ENCODE results near the gene PARD3.

PARD3 gene

DNA sequence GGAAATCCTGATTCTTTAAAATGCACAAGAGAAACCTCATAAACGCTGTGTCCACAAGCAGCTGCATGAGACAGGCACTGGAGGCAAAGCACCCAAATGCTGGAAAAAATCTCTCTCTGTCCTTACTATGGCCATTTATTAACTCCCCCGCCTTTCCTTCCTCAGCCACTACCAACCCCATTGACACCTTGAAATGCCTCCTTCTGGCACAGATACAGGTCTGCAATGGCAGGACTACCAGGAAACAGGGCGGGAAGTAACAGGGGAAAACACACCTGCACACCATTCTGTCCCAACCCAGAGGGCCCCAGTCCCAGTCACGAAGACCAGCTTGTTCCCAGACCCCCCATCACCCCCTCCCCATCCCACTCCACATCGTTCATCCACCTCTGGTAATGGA lies 224.3 kb downstream of the PARD3 start:
- H3K4me1 Mint-ChIP-seq, result no peaks in the 10 kb centered on the region
- DNase-seq (no peak), ATAC-seq (no peak)
- no peaks in the 10 kb centered on the region for H3K9me3 Mint-ChIP-seq
- H3K27me3 Mint-ChIP-seq, result no peaks in the 10 kb centered on the region
- H3K27ac Mint-ChIP-seq, result no peak overlapping the region
- H3K4me3 Mint-ChIP-seq, result no peak overlapping the region

DNA sequence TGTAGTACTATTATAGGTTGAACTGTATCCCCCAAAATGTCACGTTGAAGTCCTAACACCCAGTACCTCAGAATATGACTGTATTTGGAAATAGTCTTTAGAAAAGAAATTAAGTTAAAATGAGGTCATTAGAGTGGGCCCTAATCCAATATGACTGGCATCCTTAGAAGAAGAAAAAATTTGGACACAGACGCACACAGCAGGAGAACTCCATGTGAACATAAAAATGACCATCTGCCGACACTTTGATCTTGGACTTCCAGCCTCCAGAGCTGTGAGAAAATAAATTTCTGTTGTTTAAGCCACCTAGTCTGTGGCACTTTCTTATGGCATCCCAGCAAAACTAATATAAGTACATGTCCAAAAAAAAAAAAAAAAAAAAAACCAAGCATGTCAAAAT lies 225.8 kb downstream of the PARD3 start:
- ATAC-seq (no peak), DNase-seq (no peak)
- Mint-ChIP-seq H3K4me3 (no peak overlapping the region), H3K4me1 (no peaks in the 10 kb centered on the region), H3K27me3 (no peaks in the 10 kb centered on the region), H3K9me3 (no peaks in the 10 kb centered on the region), H3K27ac (no peak overlapping the region)

DNA sequence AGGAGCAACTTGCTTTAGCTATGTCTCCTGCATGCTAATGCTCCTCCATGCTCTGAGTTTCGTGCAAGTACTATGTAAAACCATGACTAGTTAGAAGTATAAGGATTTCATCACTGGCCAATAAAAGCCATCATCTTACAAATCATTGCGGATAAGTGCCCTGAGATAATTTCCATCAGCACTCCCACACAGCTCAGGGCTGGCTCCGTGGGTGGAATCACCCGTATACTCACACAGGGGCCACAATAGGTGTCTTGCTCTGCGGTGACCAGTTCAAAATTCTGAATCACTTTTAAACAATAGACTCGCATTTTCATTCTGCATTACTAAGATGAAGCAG lies 227.4 kb downstream of the PARD3 start:
- ATAC-seq (no peak), DNase-seq (no peak)
- no peak overlapping the region for H3K4me3 Mint-ChIP-seq
- H3K27me3 Mint-ChIP-seq, result no peaks in the 10 kb centered on the region
- no peaks in the 10 kb centered on the region for H3K9me3 Mint-ChIP-seq
- H3K4me1 Mint-ChIP-seq, result no peaks in the 10 kb centered on the region
- no peak overlapping the region for H3K27ac Mint-ChIP-seq

DNA sequence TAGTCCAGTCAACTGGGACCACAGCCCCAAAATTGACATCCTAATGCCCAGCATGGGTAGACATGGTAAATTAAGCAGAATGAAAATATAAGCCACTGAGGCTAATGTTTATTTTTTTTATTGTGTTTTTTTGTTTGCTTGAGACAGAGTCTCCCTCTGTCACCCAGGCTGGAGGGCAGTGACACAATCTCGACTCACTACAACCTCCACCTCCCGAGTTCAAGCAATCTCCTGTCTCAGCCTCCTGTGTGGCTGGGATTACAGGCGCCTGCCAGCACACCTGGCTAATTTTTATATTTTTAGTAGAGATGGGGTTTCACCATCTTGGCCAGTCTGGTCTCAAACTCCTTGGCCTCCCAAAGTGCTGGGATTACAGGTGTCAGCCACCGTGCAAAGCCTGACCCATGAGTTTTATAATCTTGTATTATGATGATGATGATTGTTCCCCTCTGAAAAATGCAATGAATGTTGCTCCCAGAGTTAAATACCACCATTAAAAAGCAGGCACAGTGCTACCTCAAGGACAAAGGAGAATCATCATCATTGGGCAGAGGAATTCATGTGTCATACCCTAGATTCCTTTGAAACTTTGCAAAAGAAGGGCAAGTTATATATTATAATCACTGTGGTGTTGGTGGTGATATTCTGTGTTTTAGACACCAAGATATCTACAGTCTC lies 228.0 kb downstream of the PARD3 start:
- DNase-seq (no peak), ATAC-seq (no peak)
- H3K9me3 Mint-ChIP-seq, result no peaks in the 10 kb centered on the region
- H3K4me3 Mint-ChIP-seq, result no peak overlapping the region
- H3K27me3 Mint-ChIP-seq, result no peaks in the 10 kb centered on the region
- no peak overlapping the region for H3K27ac Mint-ChIP-seq
- H3K4me1 Mint-ChIP-seq, result no peaks in the 10 kb centered on the region

DNA sequence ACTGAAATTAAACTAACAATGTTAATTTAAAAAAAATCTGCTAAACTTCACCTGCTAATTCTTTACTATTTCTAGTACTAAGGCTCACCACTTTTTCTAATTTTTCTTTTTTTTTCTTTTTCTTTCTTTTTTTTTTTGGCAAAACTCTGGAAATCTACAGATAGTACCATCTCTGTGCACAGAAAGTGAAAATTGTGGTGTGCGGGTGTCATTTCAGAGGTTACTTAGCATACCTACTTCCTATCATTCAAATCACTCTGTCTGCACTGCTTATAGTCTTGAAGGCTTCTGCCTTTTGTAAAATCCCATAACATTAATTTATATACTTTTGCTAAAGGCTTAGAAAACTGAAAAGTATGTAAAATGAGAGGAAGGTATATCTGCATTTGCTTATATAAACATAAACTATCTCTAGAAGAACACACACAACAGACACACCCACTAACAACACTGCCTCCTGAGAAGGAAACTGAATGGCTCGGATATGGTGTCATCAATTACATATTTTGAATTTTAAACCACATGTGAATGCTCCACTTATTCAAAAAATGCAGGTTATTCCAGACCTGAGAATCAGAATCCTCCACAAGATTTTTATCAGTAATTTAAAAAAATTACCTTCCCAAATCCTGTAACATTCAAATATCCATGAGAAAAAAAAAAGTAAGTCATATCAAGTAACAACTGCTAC lies 229.5 kb downstream of the PARD3 start:
- no peaks in the 10 kb centered on the region for H3K9me3 Mint-ChIP-seq
- no peaks in the 10 kb centered on the region for H3K4me1 Mint-ChIP-seq
- DNase-seq (no peak), ATAC-seq (no peak)
- H3K27me3 Mint-ChIP-seq, result no peaks in the 10 kb centered on the region
- no peak overlapping the region for H3K27ac Mint-ChIP-seq
- no peak overlapping the region for H3K4me3 Mint-ChIP-seq

DNA sequence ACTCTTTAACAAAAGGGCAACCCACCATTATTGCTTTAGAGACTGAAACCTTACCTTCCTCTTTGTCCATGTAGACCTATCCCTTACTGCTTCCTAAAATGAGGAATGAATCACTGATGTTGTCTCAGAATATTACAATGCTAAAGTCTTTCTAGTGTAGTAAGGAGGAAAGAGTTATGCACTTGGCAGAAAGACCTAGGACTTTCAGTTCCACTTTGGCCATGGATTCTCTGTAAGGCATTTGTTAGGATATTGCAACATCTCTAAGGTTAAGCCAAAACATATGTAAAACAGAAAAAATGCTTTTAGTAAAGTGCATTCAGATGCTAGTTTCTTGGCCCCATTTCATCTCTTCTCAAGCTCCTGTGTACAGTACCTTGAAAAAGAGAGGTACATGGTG lies 230.9 kb downstream of the PARD3 start:
- Mint-ChIP-seq H3K9me3 (no peaks in the 10 kb centered on the region), H3K27me3 (no peaks in the 10 kb centered on the region), H3K4me1 (no peaks in the 10 kb centered on the region), H3K27ac (no peak overlapping the region), H3K4me3 (no peak overlapping the region)
- ATAC-seq, result no peak
- no peak for DNase-seq

DNA sequence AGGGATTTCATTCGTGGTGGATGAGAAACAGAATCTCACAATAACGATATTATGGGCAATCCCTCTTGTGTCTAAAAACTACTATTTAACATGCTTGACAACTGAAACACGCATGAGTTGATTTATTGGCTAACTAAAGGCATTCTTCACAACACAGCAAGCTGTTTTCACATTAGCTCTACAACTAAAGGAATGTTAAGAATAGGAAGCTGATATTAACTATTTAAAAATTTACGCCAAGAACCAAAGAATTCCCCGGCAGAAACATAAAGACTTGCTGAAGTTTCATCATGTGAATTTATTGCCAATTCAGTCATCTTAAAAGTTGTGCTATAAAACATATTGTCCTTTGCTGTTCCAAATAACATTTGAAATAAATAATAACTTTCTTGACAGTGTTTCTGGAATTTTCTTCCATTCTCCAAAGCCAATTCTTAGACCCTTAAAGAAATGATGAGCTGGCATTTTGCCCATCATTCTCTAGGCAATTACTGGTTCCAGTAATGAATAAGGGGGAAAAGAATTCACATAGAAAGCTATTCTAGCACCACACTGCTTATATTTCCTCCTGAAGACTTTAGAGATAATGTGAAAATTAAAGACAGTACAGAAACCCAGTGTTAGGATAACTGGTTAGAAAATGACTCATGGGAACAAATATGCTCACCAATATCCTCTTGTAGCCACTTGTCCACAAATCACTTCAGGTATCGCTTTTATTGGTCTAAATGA lies 233.1 kb downstream of the PARD3 start:
- H3K4me3 Mint-ChIP-seq, result no peak overlapping the region
- peak overlapping the region in 1 of 2 donors; percentile 54 for H3K27ac Mint-ChIP-seq
- no peaks in the 10 kb centered on the region for H3K4me1 Mint-ChIP-seq
- no peaks in the 10 kb centered on the region for H3K27me3 Mint-ChIP-seq
- no peaks in the 10 kb centered on the region for H3K9me3 Mint-ChIP-seq
- ATAC-seq (no peak), DNase-seq (no peak)

DNA sequence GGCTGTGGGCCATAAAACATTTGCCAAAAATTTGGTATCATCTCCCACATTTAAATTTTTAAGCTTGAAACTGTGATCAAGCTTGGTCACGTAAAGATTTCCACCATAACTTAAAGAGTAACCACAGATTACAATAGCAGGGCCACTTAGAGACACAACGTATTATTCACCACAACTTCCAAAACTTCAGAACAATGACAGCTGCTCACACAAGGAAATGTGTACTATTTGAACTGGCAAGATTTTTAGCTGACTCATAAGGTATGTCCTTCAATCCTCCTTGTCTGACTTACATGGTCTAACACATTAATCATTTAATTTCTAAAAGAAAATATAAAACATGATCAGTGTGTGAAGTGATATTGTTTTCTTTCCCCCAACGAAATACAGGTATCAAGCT lies 234.5 kb downstream of the PARD3 start:
- Mint-ChIP-seq H3K4me1 (no peaks in the 10 kb centered on the region), H3K9me3 (no peaks in the 10 kb centered on the region)
- no peak for ATAC-seq

DNA sequence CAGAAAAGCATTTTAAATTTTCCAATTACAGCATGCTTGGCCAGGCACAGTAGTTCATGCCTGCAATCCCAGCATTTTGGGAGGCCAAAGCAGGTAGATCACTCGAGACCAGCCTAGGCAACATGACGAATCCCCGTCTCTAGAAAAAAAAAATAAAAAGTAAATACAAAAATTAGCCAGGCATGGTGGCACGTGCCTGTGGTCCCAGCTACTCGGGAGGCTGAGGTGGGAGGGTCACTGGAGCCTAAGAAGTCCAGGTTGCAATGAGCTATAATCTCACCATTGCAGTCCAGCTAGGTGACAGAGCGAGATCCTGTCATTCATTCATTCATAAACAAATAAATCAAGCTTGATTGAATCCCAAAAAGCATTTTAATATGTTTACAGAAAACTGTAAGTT lies 234.9 kb downstream of the PARD3 start:
- Mint-ChIP-seq H3K4me1 (no peaks in the 10 kb centered on the region), H3K9me3 (no peaks in the 10 kb centered on the region), H3K27me3 (no peaks in the 10 kb centered on the region), H3K27ac (no peak overlapping the region), H3K4me3 (no peak overlapping the region)
- ATAC-seq, result no peak
- DNase-seq, result no peak

More for the DNA sequence above, 234.5 kb downstream of the PARD3 start:
- DNase-seq, result no peak
- Mint-ChIP-seq H3K27ac (no peak overlapping the region), H3K27me3 (no peaks in the 10 kb centered on the region), H3K4me3 (no peak overlapping the region)

DNA sequence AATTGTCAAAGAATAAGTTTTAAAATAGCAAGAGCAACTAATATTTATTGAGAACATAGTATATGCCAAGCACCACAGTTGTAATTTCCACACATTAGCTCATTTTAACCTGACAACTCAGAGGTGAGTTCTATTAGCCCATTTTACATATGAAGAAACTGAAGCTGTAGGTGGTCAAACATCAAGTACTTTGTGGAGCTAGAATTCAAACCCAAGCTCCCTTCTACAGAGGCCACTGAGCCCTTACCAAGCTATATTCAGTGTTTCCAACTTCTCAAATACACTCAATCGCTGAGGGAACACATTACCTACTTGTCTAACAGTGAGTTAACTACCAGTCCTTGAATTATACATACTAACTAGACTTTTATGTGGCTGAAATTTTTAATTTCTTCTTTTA lies 236.6 kb downstream of the PARD3 start:
- no peaks in the 10 kb centered on the region for H3K9me3 Mint-ChIP-seq
- no peak overlapping the region for H3K27ac Mint-ChIP-seq
- no peak for ATAC-seq
- no peak for DNase-seq
- H3K27me3 Mint-ChIP-seq, result no peaks in the 10 kb centered on the region
- no peaks in the 10 kb centered on the region for H3K4me1 Mint-ChIP-seq
- H3K4me3 Mint-ChIP-seq, result no peak overlapping the region

DNA sequence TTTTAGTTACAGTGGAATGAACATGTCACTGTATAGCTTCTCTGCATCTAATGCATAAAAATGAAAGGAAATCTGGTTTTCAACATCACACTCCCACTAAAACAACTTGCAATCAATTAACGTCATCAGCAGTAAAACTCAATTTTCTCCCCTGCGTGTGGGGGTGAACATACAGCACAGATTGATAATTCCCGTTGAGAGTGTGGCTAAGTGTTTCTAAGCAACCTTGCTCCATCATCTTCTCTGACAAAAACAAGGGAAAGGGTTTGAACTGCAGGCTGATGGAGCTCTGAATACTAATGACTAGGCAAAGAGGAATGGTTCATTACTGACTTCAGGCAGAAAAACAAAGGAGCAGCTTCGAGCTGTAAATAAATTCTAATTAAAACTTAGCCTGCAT lies 238.3 kb downstream of the PARD3 start:
- DNase-seq, result no peak
- Mint-ChIP-seq H3K4me3 (no peak overlapping the region), H3K27me3 (no peaks in the 10 kb centered on the region), H3K4me1 (no peaks in the 10 kb centered on the region), H3K9me3 (no peaks in the 10 kb centered on the region), H3K27ac (no peak overlapping the region)
- no peak for ATAC-seq

DNA sequence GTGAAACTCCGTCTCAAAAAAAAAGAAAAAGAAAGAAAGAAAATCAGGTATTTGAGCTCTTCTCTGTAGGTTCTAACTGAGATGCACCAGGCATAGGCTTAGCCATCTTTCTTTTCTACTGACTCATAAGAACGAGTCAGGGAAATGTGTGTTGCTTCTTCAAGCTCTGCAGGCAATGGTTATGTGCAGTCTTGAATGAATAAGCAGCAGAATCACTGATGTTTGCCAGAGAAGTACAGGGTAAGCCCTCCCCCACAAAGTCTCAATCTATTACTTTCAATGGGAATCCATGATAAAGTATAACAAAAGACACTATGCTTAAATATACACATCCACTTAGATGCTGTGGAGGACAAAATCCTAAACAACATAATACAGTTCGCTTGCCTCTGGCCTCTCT lies 239.2 kb downstream of the PARD3 start:
- Mint-ChIP-seq H3K9me3 (no peaks in the 10 kb centered on the region), H3K4me3 (no peak overlapping the region), H3K27me3 (no peaks in the 10 kb centered on the region), H3K27ac (no peak overlapping the region), H3K4me1 (no peaks in the 10 kb centered on the region)
- ATAC-seq, result no peak
- DNase-seq, result no peak

DNA sequence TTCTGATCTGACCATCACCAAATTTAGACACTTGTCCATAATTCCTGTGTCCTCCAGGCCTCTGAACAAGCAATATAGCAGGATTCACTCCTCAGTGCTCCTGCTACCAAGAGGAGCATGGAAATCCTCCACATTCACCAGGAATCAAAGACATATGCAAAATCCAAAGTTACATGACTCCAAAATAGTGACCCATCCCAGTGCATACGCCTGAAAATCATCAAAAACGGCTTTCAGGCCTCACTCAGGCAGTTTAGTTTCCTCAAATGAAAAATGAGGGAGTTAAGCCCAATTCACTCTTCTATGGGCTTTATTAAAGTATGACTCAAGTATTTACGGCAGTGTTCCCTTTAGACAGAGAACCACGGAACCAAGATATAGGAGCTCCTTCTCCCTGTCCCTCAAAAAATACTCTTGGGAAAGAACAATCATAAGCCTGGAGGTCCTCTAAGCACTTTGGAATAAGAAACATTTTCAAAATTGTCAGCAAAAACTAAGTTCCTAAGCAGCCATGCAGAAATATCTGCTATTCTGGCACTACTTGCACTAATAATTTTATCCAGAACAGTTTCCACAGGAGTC lies 240.7 kb downstream of the PARD3 start:
- no peak overlapping the region for H3K27ac Mint-ChIP-seq
- no peak overlapping the region for H3K4me3 Mint-ChIP-seq
- no peaks in the 10 kb centered on the region for H3K9me3 Mint-ChIP-seq
- ATAC-seq, result no peak
- no peaks in the 10 kb centered on the region for H3K27me3 Mint-ChIP-seq
- DNase-seq, result no peak
- H3K4me1 Mint-ChIP-seq, result no peaks in the 10 kb centered on the region

DNA sequence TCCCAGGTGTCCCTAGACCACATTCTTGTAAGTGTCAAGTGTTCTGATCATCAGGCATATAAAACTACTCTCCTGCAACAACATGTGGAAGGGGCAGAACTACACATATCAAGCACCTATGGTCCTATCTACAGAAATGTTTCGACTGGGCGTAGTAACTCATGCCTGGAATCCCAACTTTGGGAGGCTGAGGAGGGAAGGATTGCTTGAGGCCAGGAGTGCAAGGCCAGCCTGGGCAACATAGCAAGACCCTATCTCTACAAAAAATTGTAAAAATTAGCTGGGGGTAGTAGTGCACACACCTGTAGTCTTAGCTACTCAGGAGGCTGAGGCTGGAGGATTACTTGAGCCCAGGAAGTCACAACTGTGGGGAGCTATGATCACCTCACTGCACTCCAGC lies 244.2 kb downstream of the PARD3 start:
- ATAC-seq (no peak), DNase-seq (no peak)
- no peaks in the 10 kb centered on the region for H3K4me1 Mint-ChIP-seq
- no peak overlapping the region for H3K27ac Mint-ChIP-seq
- no peaks in the 10 kb centered on the region for H3K9me3 Mint-ChIP-seq
- H3K27me3 Mint-ChIP-seq, result no peaks in the 10 kb centered on the region
- no peak overlapping the region for H3K4me3 Mint-ChIP-seq

DNA sequence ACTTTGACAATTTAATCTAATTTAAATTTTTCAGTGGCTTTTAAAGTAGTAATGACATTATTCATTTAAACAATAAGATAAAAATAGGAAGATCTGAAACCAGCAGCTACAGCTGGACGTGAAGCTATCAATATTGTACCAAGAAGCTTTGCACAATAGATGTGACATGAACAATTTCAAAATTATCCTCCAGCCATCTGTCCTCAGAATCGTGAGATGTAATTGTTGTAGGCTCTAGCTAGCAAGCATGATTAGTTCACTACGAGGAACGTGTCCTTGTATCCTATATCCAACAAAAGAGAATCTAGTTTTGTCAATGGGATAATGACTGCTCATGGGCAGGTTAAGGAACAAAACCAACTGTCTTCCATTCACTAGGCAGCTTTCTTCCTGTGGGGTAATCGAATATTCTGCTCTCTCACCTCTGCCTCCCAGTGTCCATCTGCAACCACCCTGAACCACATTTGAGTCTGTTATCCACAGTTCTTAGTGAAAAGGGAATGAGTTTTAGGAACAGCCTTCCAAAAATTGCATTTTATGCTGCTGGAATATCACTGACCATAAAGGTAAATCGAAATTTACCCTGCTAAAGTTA lies 247.3 kb downstream of the PARD3 start:
- H3K4me1 Mint-ChIP-seq, result no peaks in the 10 kb centered on the region
- no peak overlapping the region for H3K27ac Mint-ChIP-seq
- no peaks in the 10 kb centered on the region for H3K27me3 Mint-ChIP-seq
- no peak overlapping the region for H3K4me3 Mint-ChIP-seq
- ATAC-seq (no peak), DNase-seq (no peak)
- H3K9me3 Mint-ChIP-seq, result no peaks in the 10 kb centered on the region

DNA sequence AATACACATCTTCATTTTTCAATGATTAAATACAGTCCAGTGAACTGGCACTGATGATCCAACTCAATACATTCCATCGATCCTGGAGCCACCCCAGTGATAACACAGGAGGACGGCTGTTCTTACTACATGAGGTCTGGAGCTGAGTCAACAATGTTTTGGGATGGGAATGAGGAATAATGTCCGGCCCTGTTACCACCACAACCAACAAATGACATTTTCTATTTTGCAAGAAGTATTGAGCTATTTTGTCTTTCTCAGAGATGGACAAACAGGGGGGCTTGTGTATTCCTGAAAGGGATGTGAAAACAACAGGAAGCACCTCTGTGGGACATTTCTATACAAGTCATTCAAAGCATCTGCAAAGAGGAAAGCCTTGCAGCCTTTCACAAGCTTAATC lies 249.2 kb downstream of the PARD3 start:
- ATAC-seq (no peak), DNase-seq (no peak)
- H3K27me3 Mint-ChIP-seq, result no peaks in the 10 kb centered on the region
- no peaks in the 10 kb centered on the region for H3K9me3 Mint-ChIP-seq
- no peak overlapping the region for H3K4me3 Mint-ChIP-seq
- H3K4me1 Mint-ChIP-seq, result no peaks in the 10 kb centered on the region
- no peak overlapping the region for H3K27ac Mint-ChIP-seq
